Fibroblast of peridontal ligament (primary cell): Measurements from ENCODE around the gene ASIP.

ENCODE experiments used
- DNase-seq: peaks from one replicate; pipeline ENCODE4 v3.0.0-alpha.2; 2010; ENCODE audit errors: extremely low read depth

Gene ASIP

GRCh38 chr20:34311118-34312023 lies 70.1 kb downstream of the ASIP start:
- no peak for DNase-seq

DNA sequence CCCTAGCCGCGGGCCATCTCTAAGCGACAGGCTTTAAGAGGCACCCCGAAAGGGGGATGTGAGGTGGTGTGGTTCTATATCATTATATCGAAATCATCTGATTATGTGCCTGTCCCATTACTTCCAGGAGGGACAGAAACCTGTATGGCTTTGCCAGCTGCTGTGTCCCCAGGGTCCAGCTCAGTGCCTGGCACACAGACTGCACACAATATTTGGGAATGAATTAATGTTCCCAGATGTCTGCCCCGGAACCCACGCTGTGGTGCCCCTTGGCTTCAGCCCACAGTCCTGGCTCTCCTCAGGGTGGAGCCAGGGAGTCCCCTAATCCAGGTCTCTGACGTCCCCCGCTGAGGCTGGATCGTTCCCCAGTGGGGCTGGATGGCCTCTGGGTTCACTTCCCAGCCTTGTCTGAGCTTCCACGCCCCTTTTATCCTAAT lies 70.8 kb downstream of the ASIP start:
- no peak for DNase-seq

- DNase-seq: peak; percentile 86
Measured at GRCh38 chr20:34312544-34313217, 71.5 kb downstream of the ASIP start.

GRCh38 chr20:34315236-34315635 lies 74.0 kb downstream of the ASIP start:
- DNase-seq: no peak

DNA sequence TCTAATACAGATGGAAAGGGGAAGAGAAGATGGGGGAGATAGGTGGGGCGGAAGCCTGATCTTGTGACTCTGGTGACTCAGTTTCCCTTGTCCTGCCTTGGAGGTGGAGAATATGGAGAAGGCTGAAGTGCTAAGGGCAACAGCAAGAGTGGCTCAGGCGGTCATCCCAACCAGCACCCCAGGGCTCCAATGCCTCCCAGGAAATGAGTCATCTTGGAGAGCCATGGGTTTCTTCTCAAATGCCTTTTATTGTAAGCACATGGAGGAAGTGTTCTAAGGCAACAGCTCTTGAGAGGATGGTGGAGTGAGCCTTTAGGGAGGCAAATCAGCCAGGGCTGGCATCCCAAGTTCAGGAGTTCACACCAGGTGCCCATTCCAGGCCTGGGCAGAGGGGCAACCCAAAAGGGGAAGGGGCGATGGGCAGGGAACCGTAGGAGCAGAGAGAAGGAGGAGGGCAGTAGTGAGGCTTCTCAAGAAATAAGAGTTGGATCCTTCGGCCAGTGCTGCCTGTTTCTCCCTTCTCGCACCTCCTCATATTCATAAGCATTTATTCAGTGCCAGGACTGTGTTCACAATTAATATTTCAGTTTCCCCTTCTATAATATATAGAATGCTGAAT lies 75.1 kb downstream of the ASIP start:
- peak; percentile 40 for DNase-seq
